ENCODE data around the gene ABCC11. TPM values are rescaled to one million over a fixed set of nuclear protein-coding genes. Genes with fewer than 3 reads are reported as not detected.

Gene ABCC11
- total and polyA plus RNA-seq, 2 of the 13 experiments (the other 11 are each of a cell fraction or from before 2014, with no cell fraction given), result 1.0 to 1.4 TPM

GRCh38 chr16:48146131-48146530 is 101.2 kb downstream of the ABCC11 start (continued):
- no peak for TF ChIP-seq ZSCAN30 (CRISPR knock-in tag; IDR thresholded peaks at IDR 0.05)

- CTCF ChIA-PET (ENCODE audit: low intra/inter-chr PET ratio, low total read pairs), result no interaction called here
- POLR2A ChIA-PET, result no interaction called here
- no TSS peak for BruUV-seq (replicated peaks)
- Histone ChIP-seq H3K9me3 (ENCODE audit: low read length) (no peaks in the 10 kb centered on the region), H4K20me1 (ENCODE audit: insufficient read depth, low read length) (no peaks in the 10 kb centered on the region), H3K36me3 (replicated peaks in 1 of 2; ENCODE audit: control insufficient read depth in 1 of 2, insufficient read depth in 2 of 2, low read length in 2 of 2) (no peaks in the 10 kb centered on the region), H3K79me2 (ENCODE audit: insufficient read depth, low read length) (no peaks in the 10 kb centered on the region), H3K4me3 (replicated peaks in 1 of 3; ENCODE audit: insufficient read depth in 1 of 3, low read depth in 2 of 3, low read length in 3 of 3) (no peak overlapping the region), H3K27ac (ENCODE audit: extremely low read length, insufficient read depth, low read length) (no peak overlapping the region), H3K4me2 (ENCODE audit: low read depth, low read length) (no peak overlapping the region), H3K9ac (ENCODE audit: insufficient read depth, low read depth, low read length) (no peak overlapping the region), H3K4me1 (ENCODE audit: insufficient read depth, low read length) (no peaks in the 10 kb centered on the region), H2AFZ (ENCODE audit: low read length) (no peak overlapping the region), H3K27me3 (ENCODE audit: control insufficient read depth in 1 of 2, insufficient read depth in 2 of 2, low read length in 2 of 2) (peaks cover 0 to 30% of the 10 kb centered on the region in 2 experiments; a peak in 2 of 5 replicates)
- intact Hi-C loops (cut with micrococcal nuclease; ENCODE audit: unreplicated experiment), result no loop called here
- TF ChIP-seq PCBP1 (IDR thresholded peaks at IDR 0.05; ENCODE audit: borderline replicate concordance, low read depth, low read length), result no peak
- no peak for DNase-seq (ENCODE audit: low spot score)
- FAIRE-seq, result no peak
- in situ Hi-C loops (cut with HindIII; ENCODE audit: extremely low pct_ligation_motif_present, low pct_unique_long_range_greater_than_20kb), result no loop called here
- ATAC-seq, result no peak
- 40% methylated on average over 9 of the region's 9 CpGs for whole genome bisulfite sequencing (ENCODE audit: low lambda C conversion rate)
Observed at GRCh38 chr16:48143812-48144368, 103.4 kb downstream of the ABCC11 start.

- Histone ChIP-seq H3K27me3 (ENCODE audit: control insufficient read depth in 1 of 2, insufficient read depth in 2 of 2, low read length in 2 of 2) (peaks cover 0 to 22% of the 10 kb centered on the region in 2 experiments; a peak in 2 of 5 replicates), H3K4me3 (replicated peaks in 1 of 3; ENCODE audit: insufficient read depth in 1 of 3, low read depth in 2 of 3, low read length in 3 of 3) (no peak overlapping the region), H3K79me2 (ENCODE audit: insufficient read depth, low read length) (no peaks in the 10 kb centered on the region), H2AFZ (ENCODE audit: low read length) (no peak overlapping the region), H3K9me3 (ENCODE audit: low read length) (no peaks in the 10 kb centered on the region), H3K27ac (ENCODE audit: extremely low read length, insufficient read depth, low read length) (no peak overlapping the region), H4K20me1 (ENCODE audit: insufficient read depth, low read length) (no peaks in the 10 kb centered on the region), H3K36me3 (replicated peaks in 1 of 2; ENCODE audit: control insufficient read depth in 1 of 2, insufficient read depth in 2 of 2, low read length in 2 of 2) (no peaks in the 10 kb centered on the region), H3K4me1 (ENCODE audit: insufficient read depth, low read length) (no peaks in the 10 kb centered on the region), H3K4me2 (ENCODE audit: low read depth, low read length) (no peak overlapping the region), H3K9ac (ENCODE audit: insufficient read depth, low read depth, low read length) (no peak overlapping the region)
- FAIRE-seq (no peak), DNase-seq (ENCODE audit: low spot score) (no peak), ATAC-seq (no peak)
- in situ Hi-C loops (cut with HindIII; ENCODE audit: extremely low pct_ligation_motif_present, low pct_unique_long_range_greater_than_20kb) (no loop called here), intact Hi-C loops (cut with micrococcal nuclease; ENCODE audit: unreplicated experiment) (no loop called here)
- CTCF ChIA-PET (ENCODE audit: low intra/inter-chr PET ratio, low total read pairs), result no interaction called here
- BruUV-seq (replicated peaks), result no TSS peak
- WGBS (ENCODE audit: low lambda C conversion rate), result 33% methylated on average over 4 of the region's 6 CpGs
- POLR2A ChIA-PET, result no interaction called here
- TF ChIP-seq, protein P1, sequence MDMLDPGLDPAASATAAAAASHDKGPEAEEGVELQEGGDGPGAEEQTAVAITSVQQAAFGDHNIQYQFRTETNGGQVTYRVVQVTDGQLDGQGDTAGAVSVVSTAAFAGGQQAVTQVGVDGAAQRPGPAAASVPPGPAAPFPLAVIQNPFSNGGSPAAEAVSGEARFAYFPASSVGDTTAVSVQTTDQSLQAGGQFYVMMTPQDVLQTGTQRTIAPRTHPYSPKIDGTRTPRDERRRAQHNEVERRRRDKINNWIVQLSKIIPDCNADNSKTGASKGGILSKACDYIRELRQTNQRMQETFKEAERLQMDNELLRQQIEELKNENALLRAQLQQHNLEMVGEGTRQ (IDR thresholded peaks at IDR 0.05; ENCODE audit: low read depth, low read length), result no peak
- TF ChIP-seq, protein P1 (CRISPR knock-in tag; IDR thresholded peaks at IDR 0.05; ENCODE audit: borderline replicate concordance), result no peak
- TF ChIP-seq ZNF350 (CRISPR knock-in tag; IDR thresholded peaks at IDR 0.05; ENCODE audit: borderline replicate concordance, low read depth), result no peak
- TF ChIP-seq TSC22D2 (CRISPR knock-in tag; IDR thresholded peaks at IDR 0.05; ENCODE audit: borderline replicate concordance), result no peak
- no peak for TF ChIP-seq ZBTB37 (CRISPR knock-in tag; IDR thresholded peaks at IDR 0.05)
- TF ChIP-seq, protein P2, sequence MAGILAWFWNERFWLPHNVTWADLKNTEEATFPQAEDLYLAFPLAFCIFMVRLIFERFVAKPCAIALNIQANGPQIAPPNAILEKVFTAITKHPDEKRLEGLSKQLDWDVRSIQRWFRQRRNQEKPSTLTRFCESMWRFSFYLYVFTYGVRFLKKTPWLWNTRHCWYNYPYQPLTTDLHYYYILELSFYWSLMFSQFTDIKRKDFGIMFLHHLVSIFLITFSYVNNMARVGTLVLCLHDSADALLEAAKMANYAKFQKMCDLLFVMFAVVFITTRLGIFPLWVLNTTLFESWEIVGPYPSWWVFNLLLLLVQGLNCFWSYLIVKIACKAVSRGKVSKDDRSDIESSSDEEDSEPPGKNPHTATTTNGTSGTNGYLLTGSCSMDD (CRISPR knock-in tag; IDR thresholded peaks at IDR 0.05), result no peak
- no peak for TF ChIP-seq NPAS2 (CRISPR knock-in tag; IDR thresholded peaks at IDR 0.05; ENCODE audit: borderline replicate concordance)
- TF ChIP-seq, protein P3, sequence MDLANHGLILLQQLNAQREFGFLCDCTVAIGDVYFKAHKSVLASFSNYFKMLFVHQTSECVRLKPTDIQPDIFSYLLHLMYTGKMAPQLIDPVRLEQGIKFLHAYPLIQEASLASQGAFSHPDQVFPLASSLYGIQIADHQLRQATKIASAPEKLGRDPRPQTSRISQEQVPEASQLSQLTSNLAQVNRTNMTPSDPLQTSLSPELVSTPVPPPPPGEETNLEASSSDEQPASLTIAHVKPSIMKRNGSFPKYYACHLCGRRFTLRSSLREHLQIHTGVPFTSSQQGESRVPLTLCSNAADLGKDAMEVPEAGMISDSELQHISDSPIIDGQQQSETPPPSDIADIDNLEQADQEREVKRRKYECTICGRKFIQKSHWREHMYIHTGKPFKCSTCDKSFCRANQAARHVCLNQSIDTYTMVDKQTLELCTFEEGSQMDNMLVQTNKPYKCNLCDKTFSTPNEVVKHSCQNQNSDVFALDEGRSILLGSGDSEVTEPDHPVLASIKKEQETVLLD (CRISPR knock-in tag; IDR thresholded peaks at IDR 0.05; ENCODE audit: low read depth), result no peak
Observed at GRCh38 chr16:48140821-48141220, 106.5 kb downstream of the ABCC11 start.

All from HepG2 (cell line).